ENCODE results near the gene PRKAR2B. TPM values are rescaled to one million over a fixed set of nuclear protein-coding genes. Genes with fewer than 3 reads are reported as not detected.

PRKAR2B gene
- total and polyA plus RNA-seq, 2 experiments from 2014 or later = 48.8 to 50.6 TPM

- peaks cover 5% of the 10 kb centered on the region for H3K27me3 Mint-ChIP-seq (ENCODE audit: insufficient read depth, low read depth, poor library complexity)
- no peaks in the 10 kb centered on the region for H3K36me3 ChIP-seq (ENCODE audit: insufficient read depth)
Observed at GRCh38 chr7:107203607-107204006, 159.1 kb downstream of the PRKAR2B start.

More at GRCh38 chr7:107203607-107204006, 159.1 kb downstream of the PRKAR2B start:
- Histone ChIP-seq H4K20me1 (replicated peaks; ENCODE audit: insufficient read depth) (no peaks in the 10 kb centered on the region; the same call in none of the 2 replicates), H3K27me3 (ENCODE audit: insufficient read depth) (no peaks in the 10 kb centered on the region), H3F3A (replicated peaks; ENCODE audit: low read depth) (no peaks in the 10 kb centered on the region), H3K9me2 (ENCODE audit: insufficient read depth) (no peaks in the 10 kb centered on the region), H3K27ac (ENCODE audit: low read depth) (no peak overlapping the region), H2AFZ (no peak overlapping the region), H3K4me2 (no peak overlapping the region), H3K79me2 (replicated peaks; ENCODE audit: insufficient read depth) (no peaks in the 10 kb centered on the region), H3K4me1 (ENCODE audit: insufficient read depth) (no peaks in the 10 kb centered on the region), H3K4me3 (no peak overlapping the region)
- Mint-ChIP-seq H3K4me3 (no peak overlapping the region), H3K36me3 (ENCODE audit: low read depth) (peaks cover 25% of the 10 kb centered on the region), H3K9me3 (no peaks in the 10 kb centered on the region), H3K4me1 (0 out of 3 replicates have a peak, but pooled peaks cover 3% of the 10 kb centered on the region), H3K27ac (no peak overlapping the region)
- TF ChIP-seq CTCF (conservative IDR thresholded peaks at IDR 0.05; ENCODE audit: low read depth in 2 of 2) (no peak), JUNB (IDR thresholded peaks at IDR 0.05; ENCODE audit: unreplicated experiment) (no peak), ETS1 (IDR thresholded peaks at IDR 0.05) (no peak), EZH2phosphoT487 (IDR thresholded peaks at IDR 0.05; ENCODE audit: unreplicated experiment) (no peak), ZNF114 (CRISPR knock-in tag; IDR thresholded peaks at IDR 0.05) (no peak), CREB1 (CRISPR knock-in tag; IDR thresholded peaks at IDR 0.05; ENCODE audit: low read depth) (no peak), POLR2AphosphoS5 (IDR thresholded peaks at IDR 0.05; ENCODE audit: low read depth) (no peak)
- TF ChIP-seq, protein P1, sequence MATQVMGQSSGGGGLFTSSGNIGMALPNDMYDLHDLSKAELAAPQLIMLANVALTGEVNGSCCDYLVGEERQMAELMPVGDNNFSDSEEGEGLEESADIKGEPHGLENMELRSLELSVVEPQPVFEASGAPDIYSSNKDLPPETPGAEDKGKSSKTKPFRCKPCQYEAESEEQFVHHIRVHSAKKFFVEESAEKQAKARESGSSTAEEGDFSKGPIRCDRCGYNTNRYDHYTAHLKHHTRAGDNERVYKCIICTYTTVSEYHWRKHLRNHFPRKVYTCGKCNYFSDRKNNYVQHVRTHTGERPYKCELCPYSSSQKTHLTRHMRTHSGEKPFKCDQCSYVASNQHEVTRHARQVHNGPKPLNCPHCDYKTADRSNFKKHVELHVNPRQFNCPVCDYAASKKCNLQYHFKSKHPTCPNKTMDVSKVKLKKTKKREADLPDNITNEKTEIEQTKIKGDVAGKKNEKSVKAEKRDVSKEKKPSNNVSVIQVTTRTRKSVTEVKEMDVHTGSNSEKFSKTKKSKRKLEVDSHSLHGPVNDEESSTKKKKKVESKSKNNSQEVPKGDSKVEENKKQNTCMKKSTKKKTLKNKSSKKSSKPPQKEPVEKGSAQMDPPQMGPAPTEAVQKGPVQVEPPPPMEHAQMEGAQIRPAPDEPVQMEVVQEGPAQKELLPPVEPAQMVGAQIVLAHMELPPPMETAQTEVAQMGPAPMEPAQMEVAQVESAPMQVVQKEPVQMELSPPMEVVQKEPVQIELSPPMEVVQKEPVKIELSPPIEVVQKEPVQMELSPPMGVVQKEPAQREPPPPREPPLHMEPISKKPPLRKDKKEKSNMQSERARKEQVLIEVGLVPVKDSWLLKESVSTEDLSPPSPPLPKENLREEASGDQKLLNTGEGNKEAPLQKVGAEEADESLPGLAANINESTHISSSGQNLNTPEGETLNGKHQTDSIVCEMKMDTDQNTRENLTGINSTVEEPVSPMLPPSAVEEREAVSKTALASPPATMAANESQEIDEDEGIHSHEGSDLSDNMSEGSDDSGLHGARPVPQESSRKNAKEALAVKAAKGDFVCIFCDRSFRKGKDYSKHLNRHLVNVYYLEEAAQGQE (IDR thresholded peaks at IDR 0.05; ENCODE audit: unreplicated experiment) = no peak
- DNase-seq (ENCODE audit: low spot score) (no peak), ATAC-seq (no peak)

Measured in GM23338 (cell line).